ENCODE data around the gene FAM107B. TPM values are rescaled to one million over a fixed set of nuclear protein-coding genes. Genes with fewer than 3 reads are reported as not detected.
"Not testable (repeated sequence)": the region's sequence is repeated elsewhere in the genome, so short reads cannot be mapped to it uniquely, and the experiment has no call there.

Gene FAM107B
- total and polyA plus RNA-seq, 2 experiments from 2014 or later: 11.0 to 17.6 TPM

GRCh38 chr10:14634572-14634971 lies 140.1 kb downstream of the FAM107B start:
- DNase-seq (ENCODE audit: low spot score); H3K27ac ChIP-seq (ENCODE audit: low read depth); H4K20me1 ChIP-seq (replicated peaks; ENCODE audit: insufficient read depth); H3K36me3 Mint-ChIP-seq (ENCODE audit: low read depth); H3K36me3 ChIP-seq (ENCODE audit: insufficient read depth); H3K4me1 Mint-ChIP-seq; H3K9me2 ChIP-seq (ENCODE audit: insufficient read depth); H3K9me3 Mint-ChIP-seq; H3K27me3 ChIP-seq (ENCODE audit: insufficient read depth); H3K4me1 ChIP-seq (ENCODE audit: insufficient read depth); H3K79me2 ChIP-seq (replicated peaks; ENCODE audit: insufficient read depth); H3K4me3 Mint-ChIP-seq; H3F3A ChIP-seq (replicated peaks; ENCODE audit: low read depth); H3K4me2 ChIP-seq; ATAC-seq; H3K27me3 Mint-ChIP-seq (ENCODE audit: insufficient read depth, low read depth, poor library complexity); H3K27ac Mint-ChIP-seq; H3K4me3 ChIP-seq: not testable (repeated sequence)
- 0 out of 2 replicates have a peak overlapping the region, but pooled peaks have one; percentile 32 for H2AFZ ChIP-seq

GRCh38 chr10:14625765-14626525 lies 148.8 kb downstream of the FAM107B start:
- no peak for DNase-seq (ENCODE audit: low spot score)
- Histone ChIP-seq H3K4me1 (ENCODE audit: insufficient read depth) (no peaks in the 10 kb centered on the region), H4K20me1 (replicated peaks; ENCODE audit: insufficient read depth) (no peaks in the 10 kb centered on the region), H3F3A (replicated peaks; ENCODE audit: low read depth) (no peaks in the 10 kb centered on the region), H3K27ac (ENCODE audit: low read depth) (no peak overlapping the region), H3K9me2 (ENCODE audit: insufficient read depth) (no peaks in the 10 kb centered on the region; the same call in 1 of the 2 replicates), H3K27me3 (ENCODE audit: insufficient read depth) (no peaks in the 10 kb centered on the region), H3K4me2 (no peak overlapping the region), H2AFZ (no peak overlapping the region; the same call in 1 of the 2 replicates), H3K79me2 (replicated peaks; ENCODE audit: insufficient read depth) (no peaks in the 10 kb centered on the region), H3K4me3 (no peak overlapping the region), H3K36me3 (ENCODE audit: insufficient read depth) (no peaks in the 10 kb centered on the region)
- Mint-ChIP-seq H3K27ac (no peak overlapping the region), H3K4me1 (peaks cover 2% of the 10 kb centered on the region; the same call in 2 of the 3 replicates), H3K9me3 (no peaks in the 10 kb centered on the region), H3K27me3 (ENCODE audit: insufficient read depth, low read depth, poor library complexity) (peaks cover 2% of the 10 kb centered on the region), H3K36me3 (ENCODE audit: low read depth) (no peaks in the 10 kb centered on the region), H3K4me3 (no peak overlapping the region)
- ATAC-seq: no peak; the same call in 2 of the 3 replicates
- TF ChIP-seq CTCF (conservative IDR thresholded peaks at IDR 0.05; ENCODE audit: low read depth in 2 of 2) (no peak), EZH2 (IDR thresholded peaks at IDR 0.05; ENCODE audit: low read depth, unreplicated experiment) (no peak), ZNF331 (CRISPR knock-in tag; IDR thresholded peaks at IDR 0.05; ENCODE audit: low read depth) (no peak), STAT1 (IDR thresholded peaks at IDR 0.05; ENCODE audit: unreplicated experiment) (no peak), ZNF462 (CRISPR knock-in tag; IDR thresholded peaks at IDR 0.05) (no peak)

Measured in GM23338 (cell line).